Cerebellar cortex (tissue), 1 donor: Measurements from ENCODE around the gene TRAPPC8.

Source experiments
- DNase-seq: peaks from one replicate; pipeline ENCODE4 v3.0.0-alpha.2; 2015; ENCODE audit warnings: low spot score

The TRAPPC8 gene

GRCh38 chr18:31791817-31792579 is 150.9 kb downstream of the TRAPPC8 start:
- DNase-seq: no peak

GRCh38 chr18:31789409-31789808 is 153.5 kb downstream of the TRAPPC8 start:
- DNase-seq: no peak

GRCh38 chr18:31783059-31783458 is 159.9 kb downstream of the TRAPPC8 start:
- no peak for DNase-seq
